Measurements from ENCODE around the gene LRP1B.

Gene LRP1B

GRCh38 chr2:141714496-141714895, 416.3 kb downstream of the LRP1B start:
- no peak for TF ChIP-seq CTCF (IDR thresholded peaks at IDR 0.05; ENCODE audit: low read depth, low read length, missing control alignments)
- no peak overlapping the region for H3K4me3 ChIP-seq (replicated peaks; ENCODE audit: low read depth, low read length)
- DNase-seq (ENCODE audit: extremely low read depth, low read depth): no peak

GRCh38 chr2:141711627-141712026, 419.2 kb downstream of the LRP1B start:
- TF ChIP-seq CTCF (IDR thresholded peaks at IDR 0.05; ENCODE audit: low read depth, low read length, missing control alignments): no peak
- DNase-seq (ENCODE audit: extremely low read depth, low read depth): no peak
- H3K4me3 ChIP-seq (replicated peaks; ENCODE audit: low read depth, low read length): no peak overlapping the region

- H3K4me3 ChIP-seq (replicated peaks; ENCODE audit: low read depth, low read length): no peak overlapping the region
- TF ChIP-seq CTCF (IDR thresholded peaks at IDR 0.05; ENCODE audit: low read depth, low read length, missing control alignments): no peak
- DNase-seq (ENCODE audit: extremely low read depth, low read depth): no peak
Measured at GRCh38 chr2:141710589-141711239, 420.1 kb downstream of the LRP1B start.

GRCh38 chr2:141709756-141710155, 421.1 kb downstream of the LRP1B start:
- TF ChIP-seq CTCF (IDR thresholded peaks at IDR 0.05; ENCODE audit: low read depth, low read length, missing control alignments): no peak
- H3K4me3 ChIP-seq (replicated peaks; ENCODE audit: low read depth, low read length): no peak overlapping the region
- DNase-seq (ENCODE audit: extremely low read depth, low read depth): no peak

GRCh38 chr2:141707486-141707885, 423.3 kb downstream of the LRP1B start:
- no peak for TF ChIP-seq CTCF (IDR thresholded peaks at IDR 0.05; ENCODE audit: low read depth, low read length, missing control alignments)
- H3K4me3 ChIP-seq (replicated peaks; ENCODE audit: low read depth, low read length): no peak overlapping the region
- no peak for DNase-seq (ENCODE audit: extremely low read depth, low read depth)

GRCh38 chr2:141704541-141704940, 426.3 kb downstream of the LRP1B start:
- no peak for TF ChIP-seq CTCF (IDR thresholded peaks at IDR 0.05; ENCODE audit: low read depth, low read length, missing control alignments)
- H3K4me3 ChIP-seq (replicated peaks; ENCODE audit: low read depth, low read length): no peak overlapping the region
- DNase-seq (ENCODE audit: extremely low read depth, low read depth): no peak

GRCh38 chr2:141703501-141703900, 427.3 kb downstream of the LRP1B start:
- DNase-seq (ENCODE audit: extremely low read depth, low read depth): no peak
- H3K4me3 ChIP-seq (replicated peaks; ENCODE audit: low read depth, low read length): no peak overlapping the region
- TF ChIP-seq CTCF (IDR thresholded peaks at IDR 0.05; ENCODE audit: low read depth, low read length, missing control alignments): no peak
